Measurements from ENCODE around the gene DCUN1D1.

Gene DCUN1D1

GRCh38 chr3:182889948-182890629 lies 90.2 kb downstream of the DCUN1D1 start:
- no peak for DNase-seq
